ENCODE measurements around the gene GJC1.

The GJC1 gene

GRCh38 chr17:44775838-44776621 is 54.1 kb downstream of the GJC1 start:
- DNase-seq = no peak

- DNase-seq = peak; percentile 96
Measured at GRCh38 chr17:44775136-44775837, 54.8 kb downstream of the GJC1 start.

DNA sequence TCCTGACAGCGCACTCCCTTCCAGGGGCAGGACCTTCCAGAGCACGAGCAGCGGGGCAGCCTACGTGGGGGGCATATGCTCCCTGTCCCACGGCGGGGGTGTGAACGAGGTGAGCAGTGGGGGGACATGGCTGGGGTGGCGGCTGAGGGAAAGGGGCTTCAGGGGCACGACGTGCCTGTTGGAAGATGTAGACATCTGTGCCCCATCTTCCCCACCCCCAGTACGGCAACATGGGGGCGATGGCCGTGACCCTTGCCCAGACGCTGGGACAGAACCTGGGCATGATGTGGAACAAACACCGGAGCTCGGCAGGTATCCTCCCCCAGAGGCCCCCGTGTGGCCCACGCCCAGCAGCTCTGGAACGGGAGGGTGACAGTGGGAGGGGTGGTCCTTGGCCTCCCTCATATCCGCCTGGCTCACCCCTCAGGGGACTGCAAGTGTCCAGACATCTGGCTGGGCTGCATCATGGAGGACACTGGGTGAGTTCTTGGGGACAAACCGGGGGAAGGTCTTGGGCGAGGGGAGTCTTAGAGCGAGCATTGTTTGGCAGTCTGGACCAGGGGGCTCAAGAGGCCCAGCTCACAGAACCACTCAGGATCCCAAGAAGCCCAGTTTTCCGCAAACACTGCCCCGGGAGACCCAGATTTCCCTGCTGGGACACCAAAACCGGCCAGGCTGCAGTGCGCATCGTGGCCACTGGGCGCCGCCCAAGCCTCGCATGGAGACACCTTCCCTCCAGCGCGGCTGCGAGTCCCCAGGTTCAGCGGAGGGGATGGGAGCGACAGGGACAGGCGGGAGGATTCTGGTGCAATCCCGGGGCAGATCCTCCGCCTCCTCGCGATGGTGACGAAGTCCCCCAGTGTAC is 55.6 kb downstream of the GJC1 start:
- peak; percentile 97 for DNase-seq

DNA sequence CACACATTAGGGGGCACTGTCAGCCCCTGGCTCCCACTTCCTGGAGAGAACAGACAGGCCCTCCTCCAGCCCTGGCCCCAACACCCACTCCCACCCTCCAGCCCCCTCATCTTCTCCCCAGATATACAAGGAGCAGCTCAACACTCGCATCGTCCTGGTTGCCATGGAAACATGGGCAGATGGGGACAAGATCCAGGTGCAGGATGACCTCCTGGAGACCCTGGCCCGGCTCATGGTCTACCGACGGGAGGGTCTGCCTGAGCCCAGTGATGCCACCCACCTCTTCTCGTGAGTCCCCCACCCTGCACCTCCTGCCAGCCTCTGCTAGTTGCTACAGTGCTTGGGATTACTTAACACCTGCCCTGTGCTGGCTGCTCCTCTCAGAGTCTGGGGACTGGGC is 56.9 kb downstream of the GJC1 start:
- no peak for DNase-seq

DNA sequence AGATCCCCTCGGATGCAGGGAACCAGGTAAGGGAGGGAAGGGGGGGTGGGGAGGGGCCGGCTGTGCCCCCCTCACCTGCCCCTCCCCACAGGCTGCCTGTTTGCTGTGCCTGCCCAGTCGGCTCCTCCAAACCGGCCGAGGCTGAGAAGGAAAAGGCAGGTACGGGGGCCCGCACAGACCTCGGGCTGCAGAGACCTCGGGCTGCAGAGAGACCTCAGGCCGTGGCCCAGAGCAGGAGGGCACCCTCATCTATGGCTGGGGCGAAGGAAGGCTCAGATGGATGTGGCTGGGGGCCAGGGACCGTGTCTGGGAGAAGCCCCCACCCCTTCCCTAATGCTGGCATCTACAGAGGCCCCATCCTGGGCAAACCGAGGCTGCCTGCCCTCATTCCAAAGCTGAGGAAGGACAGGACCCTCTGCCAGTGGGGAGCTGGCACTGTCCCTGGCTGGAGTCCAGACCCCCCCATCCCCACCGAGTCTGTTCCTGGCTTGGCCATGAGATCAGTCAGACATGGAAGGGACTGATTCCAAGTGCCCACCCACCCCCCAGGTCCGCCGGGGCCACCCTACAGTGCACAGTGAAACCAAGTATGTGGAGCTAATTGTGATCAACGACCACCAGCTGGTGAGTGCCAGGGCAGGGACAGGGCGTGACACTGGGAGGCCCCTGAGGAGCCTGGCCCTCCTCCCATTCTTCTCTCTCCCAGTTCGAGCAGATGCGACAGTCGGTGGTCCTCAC is 57.6 kb downstream of the GJC1 start:
- DNase-seq = no peak

DNA sequence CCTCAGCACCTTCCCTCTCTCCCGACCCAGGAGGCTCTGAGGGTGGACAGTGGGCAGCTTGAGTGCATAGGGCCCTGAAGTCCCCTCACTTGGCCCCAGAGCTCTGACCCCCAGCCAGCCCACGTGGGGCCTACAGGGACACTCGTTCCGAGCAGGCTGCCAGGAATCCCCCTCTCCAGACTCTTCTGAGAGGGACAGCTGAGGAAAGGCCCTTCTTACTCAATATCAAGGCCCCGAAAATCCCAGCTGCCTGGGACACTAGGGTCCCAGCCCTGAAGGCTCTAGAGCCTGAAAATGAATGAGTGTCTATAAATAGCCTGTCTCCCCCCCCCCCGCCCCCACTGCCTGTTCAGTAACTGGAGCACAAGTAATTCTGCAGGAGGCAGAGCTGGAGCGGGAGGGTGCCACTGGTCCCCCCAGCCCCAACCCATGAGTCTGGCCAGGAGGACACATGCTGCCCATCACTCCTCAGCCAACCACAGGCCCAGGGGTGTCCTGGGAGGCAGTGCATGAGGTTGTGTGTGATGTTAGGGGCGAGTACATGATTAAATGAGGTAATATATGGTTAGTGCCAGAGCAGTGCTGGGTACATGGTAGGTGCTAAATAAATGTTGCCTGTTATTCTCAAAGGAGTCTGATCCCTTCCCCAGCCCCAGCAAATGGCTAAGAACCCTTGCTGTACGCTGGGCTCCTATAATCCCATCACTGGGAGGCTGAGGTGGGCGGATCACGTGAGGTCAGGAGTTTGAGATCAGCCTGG is 59.7 kb downstream of the GJC1 start:
- no peak for DNase-seq

DNA sequence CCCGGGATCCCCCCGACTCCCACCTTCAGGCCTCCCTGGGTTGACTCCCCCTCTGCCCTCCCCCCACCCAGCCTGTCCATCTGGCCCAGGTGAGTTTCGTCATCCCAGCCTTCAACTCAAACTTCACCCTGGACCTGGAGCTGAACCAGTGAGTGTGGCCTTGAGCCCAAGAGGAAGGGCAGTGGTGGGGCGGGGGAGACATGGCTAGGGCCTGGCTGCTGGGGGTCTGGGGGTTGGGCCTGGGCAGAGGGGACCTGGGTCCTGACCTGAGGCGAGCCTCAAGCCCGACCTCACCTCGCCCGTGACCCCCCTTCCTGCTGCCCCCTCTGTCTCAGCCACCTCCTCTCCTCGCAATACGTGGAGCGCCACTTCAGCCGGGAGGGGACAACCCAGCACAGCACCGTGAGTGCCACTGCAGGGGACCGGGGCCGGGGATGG is 60.4 kb downstream of the GJC1 start:
- DNase-seq = no peak

DNA sequence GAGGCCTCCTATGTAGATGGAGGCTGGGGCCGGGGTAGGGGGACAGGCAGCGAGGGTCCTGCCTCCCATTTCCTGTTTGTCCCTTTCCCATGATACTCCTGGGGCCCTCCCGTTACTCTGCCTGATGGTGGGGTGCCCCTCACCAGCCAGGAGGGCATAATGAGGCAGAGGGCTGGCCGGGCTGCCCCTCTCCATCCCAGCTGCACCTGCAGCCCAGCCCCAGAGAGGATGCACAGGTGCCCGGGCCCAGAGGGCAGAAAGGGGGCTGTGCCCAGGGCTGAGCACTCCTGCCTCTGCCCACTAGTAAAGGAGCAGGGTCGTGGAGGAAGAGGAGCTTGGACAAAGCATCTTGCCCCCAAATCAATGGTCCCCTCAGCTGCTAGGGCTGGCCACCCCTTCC is 60.9 kb downstream of the GJC1 start:
- DNase-seq = no peak

DNA sequence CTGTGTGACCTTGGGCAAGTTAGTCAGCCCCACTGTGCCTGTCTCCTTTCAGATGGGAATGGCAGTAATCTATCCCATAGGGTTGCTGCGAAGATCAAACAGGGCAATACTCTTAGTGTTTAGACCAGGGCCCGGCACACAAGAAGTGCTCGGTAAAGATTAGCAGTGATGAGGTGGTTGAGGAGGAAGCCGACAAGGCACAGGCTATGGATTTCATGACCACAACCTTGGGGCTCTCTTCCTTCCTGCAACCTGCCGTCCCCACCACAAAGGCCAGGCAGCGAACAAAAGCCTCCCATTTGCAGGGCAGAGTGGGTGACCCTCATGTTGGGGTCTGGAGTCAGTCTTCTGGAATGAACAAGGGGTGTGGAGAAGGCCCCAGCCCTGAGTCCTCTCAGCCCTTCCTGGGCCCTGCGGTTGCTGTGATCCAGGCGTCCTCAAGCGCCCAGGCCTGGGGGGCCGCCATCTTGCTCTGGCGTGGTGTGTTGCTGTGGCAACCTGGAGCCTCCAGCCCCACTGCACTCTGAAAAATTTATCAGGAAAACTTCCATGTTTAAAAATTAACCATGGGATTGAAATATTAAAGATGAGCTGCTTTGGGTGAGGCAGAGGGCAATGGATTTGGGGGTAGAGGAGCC is 61.5 kb downstream of the GJC1 start:
- no peak for DNase-seq

- no peak for DNase-seq
Measured at GRCh38 chr17:44767493-44767892, 62.6 kb downstream of the GJC1 start.

- no peak for DNase-seq
Measured at GRCh38 chr17:44766409-44767038, 63.6 kb downstream of the GJC1 start.

DNA sequence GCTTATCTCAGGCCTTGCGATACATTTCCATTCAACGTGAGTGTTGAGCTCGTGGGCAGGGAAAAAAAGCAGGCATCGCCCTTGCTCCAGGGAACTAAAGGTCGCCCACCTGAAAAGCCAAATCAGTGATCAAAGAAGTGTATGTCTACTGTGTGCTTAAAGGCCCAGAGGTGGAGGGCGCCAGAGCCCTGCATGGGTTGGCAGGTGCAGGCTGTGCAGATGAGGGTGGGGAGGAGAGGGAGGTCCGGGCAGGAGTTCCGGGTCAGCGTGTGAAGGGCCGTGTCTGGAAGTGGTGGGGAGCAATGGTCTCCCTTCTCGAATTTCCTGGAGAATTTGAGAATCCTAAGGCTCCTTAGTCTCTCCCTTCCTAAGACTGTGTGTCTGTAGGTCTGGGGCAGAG is 64.1 kb downstream of the GJC1 start:
- no peak for DNase-seq

DNA sequence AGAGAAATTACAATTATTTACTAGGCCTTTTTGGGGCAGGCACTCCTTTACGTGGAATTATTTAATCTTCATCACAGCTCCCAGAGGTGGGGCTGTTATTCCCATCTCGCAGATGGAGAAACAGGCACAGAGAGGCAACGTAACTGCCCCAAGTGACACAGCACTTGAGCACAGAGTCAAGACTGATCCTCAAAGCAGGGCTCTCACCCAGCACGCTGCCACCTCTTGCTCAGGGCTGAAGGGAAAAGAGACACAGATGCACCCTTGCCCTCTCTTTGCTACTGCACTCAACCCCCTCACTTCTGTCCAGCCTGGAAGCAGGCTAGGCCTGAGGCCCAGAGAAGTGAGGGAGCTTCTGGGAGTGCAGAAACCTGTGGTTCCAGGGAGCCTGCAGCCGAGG is 66.9 kb downstream of the GJC1 start:
- DNase-seq = no peak

- no peak for DNase-seq
Measured at GRCh38 chr17:44761932-44762810, 67.9 kb downstream of the GJC1 start.

DNA sequence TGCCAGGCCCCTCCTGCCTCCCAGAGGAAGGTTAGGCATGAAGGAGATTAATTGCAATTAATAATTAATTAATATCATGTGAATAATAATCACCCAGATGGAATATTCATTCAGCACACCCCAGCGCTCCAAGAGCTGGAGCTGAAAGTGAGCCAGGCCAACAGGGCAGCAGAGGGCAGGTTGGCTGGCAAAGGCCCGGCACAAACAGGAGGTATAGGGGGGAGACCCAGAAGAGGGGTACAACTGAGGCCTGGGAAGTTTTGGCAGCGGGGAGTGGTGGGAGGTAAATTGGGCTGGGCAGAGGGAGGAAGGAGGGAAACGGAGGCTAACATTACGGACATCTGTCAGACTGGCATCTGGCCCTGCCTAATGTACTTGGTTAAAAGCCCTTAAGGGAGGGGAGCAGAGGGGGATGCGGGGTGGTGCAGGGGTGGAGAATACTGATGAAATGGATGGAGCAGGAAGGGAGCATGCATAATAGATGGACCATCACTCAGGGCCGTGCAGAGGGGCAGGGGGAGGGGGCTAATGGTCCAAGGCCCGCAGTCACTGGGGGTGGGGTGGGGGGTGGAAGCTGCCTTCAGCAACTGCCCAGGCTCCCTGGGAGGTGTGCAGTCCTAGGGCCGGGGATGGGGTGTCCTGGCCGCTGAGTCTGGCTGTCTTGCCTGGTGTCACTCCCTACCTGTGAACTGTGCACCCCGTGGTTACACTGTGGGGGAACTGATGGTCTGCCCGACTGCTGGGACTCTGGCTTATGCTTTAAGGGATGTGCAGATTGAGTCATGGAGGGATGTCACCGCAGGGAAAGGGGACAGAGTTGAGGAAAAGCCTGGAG is 69.4 kb downstream of the GJC1 start:
- DNase-seq = no peak

GRCh38 chr17:44759916-44760243 is 70.2 kb downstream of the GJC1 start:
- DNase-seq = no peak

GRCh38 chr17:44759086-44759915 is 70.8 kb downstream of the GJC1 start:
- no peak for DNase-seq

DNA sequence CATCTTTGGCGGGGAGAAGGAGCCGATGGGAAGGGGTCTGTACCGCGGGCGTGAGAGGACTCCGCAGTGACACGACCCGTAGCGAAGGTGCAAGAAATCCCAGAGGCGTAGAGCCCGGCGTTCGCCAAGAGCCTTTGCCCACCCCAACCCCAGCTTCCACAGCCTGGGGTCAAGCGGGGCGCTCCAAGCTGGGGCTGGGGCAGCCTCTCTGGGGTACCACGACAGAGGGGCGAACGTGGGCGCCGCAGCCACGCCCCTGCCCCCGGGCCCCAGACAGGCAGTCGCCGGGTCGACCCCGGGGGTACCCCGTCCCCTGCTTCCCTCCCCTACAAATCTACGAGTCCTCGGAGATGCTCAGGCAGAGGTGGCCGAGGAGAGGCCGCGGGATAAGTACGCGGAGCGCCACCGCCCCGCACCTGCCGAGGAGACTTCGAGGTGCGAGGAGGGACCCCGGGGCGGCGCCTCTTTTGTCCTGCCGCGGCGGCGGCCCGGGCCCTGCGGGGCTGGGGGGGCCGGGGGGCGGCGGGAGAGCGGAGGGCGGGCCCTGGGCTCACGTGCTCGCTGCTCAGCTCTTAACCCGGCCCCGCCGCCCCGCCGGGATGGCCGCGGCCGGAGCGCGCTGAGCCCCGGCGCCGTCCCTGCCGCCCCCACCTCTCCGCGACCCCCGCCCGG is 71.5 kb downstream of the GJC1 start, which contains the start of gene ADAM11:
ADAM11 (plus strand) TSS at position 575 of the 672 bp plus-strand sequence. CDS start 212 bp downstream, outside the sequence.
- no peak for DNase-seq
